ENCODE results near the gene LMF2. TPM values are rescaled to one million over a fixed set of nuclear protein-coding genes. Genes with fewer than 3 reads are reported as not detected.

The LMF2 gene
- total RNA-seq, 2 experiments from 2014 or later = 107 to 114 TPM

DNA sequence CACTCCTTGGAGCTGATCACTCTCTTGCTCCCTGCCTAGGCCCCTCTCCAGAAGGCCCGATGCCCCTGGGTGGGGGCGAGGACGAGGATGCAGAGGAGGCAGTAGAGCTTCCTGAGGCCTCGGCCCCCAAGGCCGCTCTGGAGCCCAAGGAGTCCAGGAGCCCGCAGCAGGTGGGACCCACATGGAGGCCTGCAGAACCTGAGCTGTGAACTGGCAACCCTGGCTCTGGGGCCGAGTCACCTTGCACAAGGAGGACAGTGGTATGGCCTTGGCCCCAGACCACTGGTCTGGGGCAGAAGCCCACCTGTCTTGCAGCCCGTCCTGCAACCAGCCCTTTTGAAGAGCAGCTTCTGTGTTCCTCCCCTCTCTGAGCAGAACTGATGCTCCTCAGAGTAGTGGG lies 11.6 kb upstream of the LMF2 start:
- intact Hi-C loops (cut with DNase I, micrococcal nuclease) = no loop called here
- H3K4me1 ChIP-seq (ENCODE audit: insufficient read depth, low read length) = peaks cover 7% of the 10 kb centered on the region
- H3K36me3 ChIP-seq (ENCODE audit: insufficient read depth, low read length) = peaks cover 74% of the 10 kb centered on the region
- H3K9me3 ChIP-seq (ENCODE audit: control insufficient read depth in 1 of 2, insufficient read depth in 1 of 2, low read length in 2 of 2) = no peaks in the 10 kb centered on the region
- no peak for DNase-seq
- H3K4me3 ChIP-seq (ENCODE audit: low read length) = no peak overlapping the region
- ChIA-PET CTCF (interaction anchor here (0.6 kb wide), 1 partner anchor 143 kb away, joined by 4 read pairs; no protein-coding TSS in a partner anchor), POLR2A (interaction anchor here (1.0 kb wide), 1 partner anchor 12 kb away, joined by 5 read pairs; the partner anchor contains the start of genes LMF2 and NCAPH2)
- TF ChIP-seq, protein P1, sequence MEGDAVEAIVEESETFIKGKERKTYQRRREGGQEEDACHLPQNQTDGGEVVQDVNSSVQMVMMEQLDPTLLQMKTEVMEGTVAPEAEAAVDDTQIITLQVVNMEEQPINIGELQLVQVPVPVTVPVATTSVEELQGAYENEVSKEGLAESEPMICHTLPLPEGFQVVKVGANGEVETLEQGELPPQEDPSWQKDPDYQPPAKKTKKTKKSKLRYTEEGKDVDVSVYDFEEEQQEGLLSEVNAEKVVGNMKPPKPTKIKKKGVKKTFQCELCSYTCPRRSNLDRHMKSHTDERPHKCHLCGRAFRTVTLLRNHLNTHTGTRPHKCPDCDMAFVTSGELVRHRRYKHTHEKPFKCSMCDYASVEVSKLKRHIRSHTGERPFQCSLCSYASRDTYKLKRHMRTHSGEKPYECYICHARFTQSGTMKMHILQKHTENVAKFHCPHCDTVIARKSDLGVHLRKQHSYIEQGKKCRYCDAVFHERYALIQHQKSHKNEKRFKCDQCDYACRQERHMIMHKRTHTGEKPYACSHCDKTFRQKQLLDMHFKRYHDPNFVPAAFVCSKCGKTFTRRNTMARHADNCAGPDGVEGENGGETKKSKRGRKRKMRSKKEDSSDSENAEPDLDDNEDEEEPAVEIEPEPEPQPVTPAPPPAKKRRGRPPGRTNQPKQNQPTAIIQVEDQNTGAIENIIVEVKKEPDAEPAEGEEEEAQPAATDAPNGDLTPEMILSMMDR (IDR thresholded peaks at IDR 0.05) = no peak
- H3K27me3 ChIP-seq (ENCODE audit: control insufficient read depth in 1 of 2, insufficient read depth in 2 of 2, low read length in 2 of 2) = no peaks in the 10 kb centered on the region
- peaks cover 7% of the 10 kb centered on the region for H3K4me1 Mint-ChIP-seq (ENCODE audit: low read depth)
- H3K27ac ChIP-seq (ENCODE audit: low read depth in 1 of 2, low read length in 2 of 2) = no peak overlapping the region
- H3K36me3 Mint-ChIP-seq (ENCODE audit: low read depth) = peaks cover 72% of the 10 kb centered on the region
- ATAC-seq (ENCODE audit: poor library complexity) = no peak
- H3K9me3 Mint-ChIP-seq = no peaks in the 10 kb centered on the region
- no peak overlapping the region for H3K4me3 Mint-ChIP-seq
- H3K27me3 Mint-ChIP-seq = no peaks in the 10 kb centered on the region
- H3K27ac Mint-ChIP-seq = no peak overlapping the region

DNA sequence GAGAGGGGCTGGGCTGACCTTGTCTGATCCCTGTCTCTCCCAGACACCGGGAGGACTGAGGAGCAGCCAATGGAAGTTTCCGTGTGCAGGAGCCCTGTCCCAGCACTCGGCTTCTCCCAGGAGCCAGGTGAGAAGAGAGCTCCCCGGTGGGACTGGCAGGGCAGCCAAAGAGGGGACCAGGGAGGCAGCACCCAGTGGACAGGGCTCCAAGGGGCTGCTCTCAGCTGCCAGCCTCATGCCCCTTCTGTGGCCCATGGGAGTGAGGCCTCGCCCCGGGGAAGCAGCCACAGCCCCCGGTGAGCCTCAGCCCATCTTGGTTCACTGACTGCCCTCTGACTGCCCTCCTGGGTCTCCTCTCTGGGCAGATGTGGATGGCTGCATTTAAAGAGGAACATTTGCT lies 11.1 kb upstream of the LMF2 start:
- no peak overlapping the region for H3K4me3 ChIP-seq (ENCODE audit: low read length)
- ChIA-PET POLR2A (interaction anchor here (1.0 kb wide), 1 partner anchor 11 kb away, joined by 5 read pairs; the partner anchor contains the start of genes LMF2 and NCAPH2), CTCF (interaction anchor here (0.6 kb wide), 1 partner anchor 143 kb away, joined by 4 read pairs; no protein-coding TSS in a partner anchor)
- peaks cover 2% of the 10 kb centered on the region for H3K4me1 ChIP-seq (ENCODE audit: insufficient read depth, low read length)
- intact Hi-C loops (cut with DNase I, micrococcal nuclease) = no loop called here
- H3K9me3 ChIP-seq (ENCODE audit: control insufficient read depth in 1 of 2, insufficient read depth in 1 of 2, low read length in 2 of 2) = no peaks in the 10 kb centered on the region
- H3K36me3 ChIP-seq (ENCODE audit: insufficient read depth, low read length) = peaks cover 69% of the 10 kb centered on the region
- Mint-ChIP-seq H3K27me3 (no peaks in the 10 kb centered on the region), H3K36me3 (ENCODE audit: low read depth) (peaks cover 71% of the 10 kb centered on the region), H3K4me1 (ENCODE audit: low read depth) (peaks cover 7% of the 10 kb centered on the region), H3K9me3 (no peaks in the 10 kb centered on the region), H3K4me3 (no peak overlapping the region), H3K27ac (no peak overlapping the region)
- H3K27me3 ChIP-seq (ENCODE audit: control insufficient read depth in 1 of 2, insufficient read depth in 2 of 2, low read length in 2 of 2) = no peaks in the 10 kb centered on the region
- H3K27ac ChIP-seq (ENCODE audit: low read depth in 1 of 2, low read length in 2 of 2) = no peak overlapping the region
- ATAC-seq (ENCODE audit: poor library complexity) = no peak
- DNase-seq = no peak
- TF ChIP-seq, protein P1 (IDR thresholded peaks at IDR 0.05) = no peak

DNA sequence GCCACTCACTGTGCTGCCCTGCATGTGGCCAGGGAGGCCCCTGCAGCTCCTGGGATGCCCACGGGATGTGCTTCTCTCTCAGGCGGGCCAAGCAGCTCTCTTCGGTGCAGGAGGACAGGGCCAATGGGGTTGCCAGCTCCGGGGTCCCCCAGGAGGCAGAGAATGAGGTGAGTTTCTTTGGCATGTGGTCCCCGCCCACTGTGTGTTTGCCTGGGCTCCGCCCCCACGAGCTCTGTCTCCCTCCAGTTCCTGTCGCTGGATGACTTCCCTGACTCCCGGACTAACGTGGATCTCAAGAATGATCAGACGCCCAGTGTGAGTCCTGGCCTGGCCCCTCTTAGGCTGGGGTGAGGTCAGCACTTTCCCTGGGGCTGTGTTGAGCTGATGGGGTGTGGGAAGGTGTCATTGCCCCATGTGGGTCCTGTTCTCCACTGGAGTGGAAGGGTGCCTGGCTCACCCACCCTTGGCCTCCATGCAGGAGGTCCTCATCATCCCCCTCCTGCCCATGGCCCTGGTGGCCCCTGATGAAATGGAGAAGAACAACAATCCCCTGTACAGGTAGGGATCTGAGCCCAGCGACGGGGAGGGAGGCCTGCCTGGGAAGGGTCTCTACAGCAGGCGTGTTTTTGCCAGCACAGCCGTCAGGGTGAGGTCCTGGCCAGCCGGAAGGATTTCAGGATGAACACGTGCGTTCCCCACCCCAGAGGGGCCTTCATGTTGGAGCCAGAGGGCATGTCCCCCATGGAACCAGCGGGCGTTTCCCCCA lies 10.2 kb upstream of the LMF2 start:
- ATAC-seq (ENCODE audit: poor library complexity) = no peak
- TF ChIP-seq, protein P1 (IDR thresholded peaks at IDR 0.05) = no peak
- no peak overlapping the region for H3K27ac ChIP-seq (ENCODE audit: low read depth in 1 of 2, low read length in 2 of 2)
- no peaks in the 10 kb centered on the region for H3K9me3 ChIP-seq (ENCODE audit: control insufficient read depth in 1 of 2, insufficient read depth in 1 of 2, low read length in 2 of 2)
- H3K4me1 ChIP-seq (ENCODE audit: insufficient read depth, low read length) = peaks cover 2% of the 10 kb centered on the region
- Mint-ChIP-seq H3K9me3 (no peaks in the 10 kb centered on the region), H3K27ac (no peak overlapping the region), H3K27me3 (no peaks in the 10 kb centered on the region), H3K4me1 (ENCODE audit: low read depth) (peaks cover 7% of the 10 kb centered on the region), H3K4me3 (no peak overlapping the region), H3K36me3 (ENCODE audit: low read depth) (peaks cover 65% of the 10 kb centered on the region)
- no peak for DNase-seq
- CTCF ChIA-PET = interaction anchor here (0.8 kb wide), 1 partner anchor 8 kb away, joined by 3 read pairs; no protein-coding TSS in a partner anchor
- H3K36me3 ChIP-seq (ENCODE audit: insufficient read depth, low read length) = peaks cover 64% of the 10 kb centered on the region
- POLR2A ChIA-PET = interaction anchor here (1.1 to 1.3 kb wide), 2 partner anchors 8 to 9 kb away, joined by 5 to 6 read pairs; partner anchors contain the start of genes LMF2, NCAPH2 and SCO2
- H3K27me3 ChIP-seq (ENCODE audit: control insufficient read depth in 1 of 2, insufficient read depth in 2 of 2, low read length in 2 of 2) = no peaks in the 10 kb centered on the region
- intact Hi-C loops (cut with DNase I, micrococcal nuclease) = no loop called here
- no peak overlapping the region for H3K4me3 ChIP-seq (ENCODE audit: low read length)
